Left cardiac atrium (tissue), 4 donors: ENCODE results near the gene EIF4E3. TPM values are rescaled to one million over a fixed set of nuclear protein-coding genes. Genes with fewer than 3 reads are reported as not detected.

ENCODE experiments used
- ATAC-seq, 2 donors: fragments of 200-7000 bp; cut with Tn5 transposase; one replicate each; pipeline ENCODE4 v1.9.1; 2020; ENCODE audit warnings: mild to moderate bottlenecking in 2 of 2, moderate library complexity in 2 of 2
- DNase-seq: peaks from one replicate; pipeline ENCODE4 v3.0.0-alpha.2; 2020
- intact Hi-C, 2 donors: fragments of 100-400 bp; cut with DNase I; formaldehyde crosslinking; loops; one replicate each; pipeline versions ENCODE4 v1.14.1 to v1.15.1; 2022 to 2023
- total RNA-seq, 2 donors: library from RNA; stranded (reverse); fragmentation: NEBNext Ultra II Directional; extraction: Animal tissue kit (Norgen Biotek cat#: 25700); gene quantifications; one replicate each; pipeline ENCODE4 v1.2.1, GENCODE V29; 2021
- donor health status: DM: no; HTN: yes; CAD: no.
- donor health status: DM: no; HTN: yes; CAD: no; lungs with severe emphysema.
- donor health status: DM: yes; HTN: yes; CAD: no.
- donor health status: Dilated cardiomyopathy.

EIF4E3 gene
- total RNA-seq, 2 donors from 2014 or later = 40.0 to 45.8 TPM

DNA sequence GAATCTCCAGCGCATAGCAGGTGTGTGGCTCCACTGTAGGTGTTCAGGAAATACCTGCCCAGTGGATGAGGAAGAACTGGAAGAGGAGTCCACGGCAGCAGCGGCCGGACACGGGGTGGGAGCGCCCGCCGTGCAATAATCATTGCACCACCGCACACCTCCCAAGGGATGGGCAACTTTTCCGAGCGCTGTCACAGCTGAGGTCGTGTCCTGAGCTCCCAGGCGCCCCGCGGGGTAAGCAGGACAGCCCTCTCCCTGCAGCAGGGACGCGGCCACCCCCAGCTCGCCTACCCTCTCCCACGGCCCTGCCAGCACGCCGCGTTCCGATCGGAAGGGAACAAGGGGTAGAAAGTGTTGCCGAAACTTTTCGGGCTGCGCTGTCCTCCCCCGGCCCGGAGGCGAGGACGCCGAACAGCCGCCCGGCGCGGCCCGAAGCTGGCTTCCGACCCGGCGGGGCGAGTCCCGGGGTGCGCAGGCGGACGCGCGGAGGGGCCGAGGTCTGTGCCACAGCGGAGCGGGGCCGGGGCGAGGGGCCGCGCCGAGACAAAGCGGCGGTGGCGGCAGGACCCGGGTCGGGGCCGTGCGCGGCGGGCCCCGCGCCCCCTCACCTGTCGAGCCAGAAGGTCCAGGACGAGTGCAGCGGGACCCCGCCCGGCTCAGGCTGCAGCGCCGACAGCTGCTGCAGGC is 475 bp downstream of the EIF4E3 start:
- peak; percentile 54 for DNase-seq

DNA sequence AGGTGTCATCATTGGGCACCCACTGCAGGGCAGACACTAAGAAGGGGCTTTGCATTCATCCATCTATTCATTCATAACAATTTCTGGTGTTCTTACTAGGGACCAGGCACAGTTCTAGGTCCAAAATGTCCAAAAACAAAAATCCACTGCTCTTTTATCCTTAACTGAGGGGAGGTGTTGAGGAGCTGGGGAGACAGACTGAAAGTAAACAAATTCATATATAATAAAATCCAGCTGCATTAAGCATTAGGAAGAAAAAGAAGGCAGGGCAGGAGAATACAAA is 1.1 kb downstream of the EIF4E3 start:
- ATAC-seq = no peak
- intact Hi-C loops = no loop called here
- no peak for DNase-seq

More for the DNA sequence above, 475 bp downstream of the EIF4E3 start:
- peak; percentile 65 to 70 for ATAC-seq
- intact Hi-C loops = no loop called here

DNA sequence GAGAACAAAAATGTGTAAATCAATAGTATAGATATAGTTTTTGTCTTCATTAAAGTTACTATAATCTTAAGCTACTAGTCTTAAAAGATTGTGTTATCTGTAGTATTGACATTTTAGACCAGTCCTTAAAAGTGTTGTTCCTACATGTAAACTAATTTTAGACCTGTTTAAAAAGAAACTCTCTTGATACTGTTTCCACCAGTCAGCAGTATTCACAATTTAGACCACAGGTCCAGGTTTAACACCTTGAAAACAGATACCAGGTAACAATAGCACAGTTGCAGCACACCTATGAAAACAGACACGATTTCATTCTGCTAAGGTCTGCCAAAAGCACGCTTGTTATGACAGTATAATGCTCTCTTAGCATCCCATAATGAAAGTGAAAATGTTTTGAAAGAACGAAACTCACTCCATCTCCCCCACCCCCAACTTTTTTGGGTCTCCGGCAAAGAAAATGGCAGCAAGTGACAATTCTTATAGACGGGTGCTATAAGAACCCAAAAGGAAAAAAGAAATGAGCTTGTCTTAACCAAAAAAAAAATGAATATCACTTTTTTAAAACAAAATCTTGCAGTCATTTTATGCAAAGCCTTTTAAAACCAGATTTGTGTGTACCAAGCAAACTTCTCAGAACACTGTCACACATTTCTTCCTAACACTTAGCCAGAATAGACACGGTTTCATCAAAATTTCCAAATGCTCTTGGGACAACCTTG is 1.6 kb downstream of the EIF4E3 start:
- no peak for ATAC-seq
- no peak for DNase-seq
- intact Hi-C loops = no loop called here

DNA sequence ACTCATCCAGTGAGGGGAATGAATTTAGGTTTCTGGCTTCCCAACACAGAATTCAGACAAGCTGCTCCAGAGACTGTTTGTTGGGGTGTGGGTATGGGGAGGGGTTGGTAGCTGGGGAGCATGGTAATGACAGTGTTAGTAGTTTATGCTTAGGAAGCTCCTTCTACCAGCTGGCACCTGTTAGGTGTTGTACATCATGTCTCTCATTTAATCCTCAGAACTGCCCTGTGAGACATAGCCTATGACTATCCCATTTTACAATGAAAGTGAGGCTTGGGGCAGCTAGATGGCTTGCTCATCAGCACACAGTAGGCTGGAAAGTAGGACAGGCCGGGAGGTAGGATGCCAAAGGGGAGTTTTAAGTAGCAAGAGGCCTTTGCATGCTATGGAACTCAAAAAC is 2.5 kb downstream of the EIF4E3 start:
- ATAC-seq (no peak), DNase-seq (no peak)
- intact Hi-C loops = no loop called here

DNA sequence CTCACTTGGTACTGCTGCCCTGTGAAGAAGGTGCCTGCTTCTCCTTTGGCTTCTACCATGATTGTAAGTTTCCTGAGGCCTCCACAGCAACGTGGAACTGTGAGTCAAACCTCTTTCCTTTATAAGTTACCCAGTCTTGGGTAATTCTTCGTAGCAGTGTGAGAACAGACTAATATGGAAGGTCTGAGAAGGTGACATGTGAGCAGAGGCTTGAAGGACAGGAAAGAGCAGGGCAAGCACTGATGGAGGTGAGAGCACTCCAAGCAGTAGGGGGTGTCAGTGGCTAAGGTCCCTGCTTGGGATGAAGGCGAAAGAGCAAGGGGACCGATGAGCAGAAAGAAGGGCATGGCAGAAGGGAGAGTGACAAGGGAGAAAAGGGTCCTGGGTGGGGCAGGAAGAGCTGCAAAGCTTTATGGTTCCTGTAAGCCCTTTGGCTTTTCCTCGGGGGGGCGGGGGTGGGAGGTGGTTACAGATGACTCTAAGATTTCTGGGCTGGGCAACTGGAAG is 3.5 kb downstream of the EIF4E3 start:
- intact Hi-C loops = no loop called here
- DNase-seq (no peak), ATAC-seq (no peak)

DNA sequence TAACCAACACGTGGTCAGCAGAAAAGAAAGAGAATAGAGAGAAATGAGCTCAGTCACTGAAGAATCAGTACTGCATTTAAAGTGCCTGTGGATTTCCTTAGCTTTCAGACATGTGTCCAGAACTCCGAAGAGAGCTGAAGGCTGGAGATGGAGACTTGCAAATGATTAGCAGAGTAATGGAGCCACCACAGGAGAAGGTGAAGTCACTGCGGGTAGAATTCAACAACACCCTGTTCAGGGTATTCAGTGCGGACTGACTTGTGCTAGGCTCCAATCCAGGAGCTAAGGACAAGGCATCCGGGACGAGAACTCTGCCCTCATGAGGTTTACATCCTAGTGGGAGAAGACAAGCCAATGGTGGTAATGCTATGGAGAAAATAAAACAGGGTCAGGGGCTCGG is 4.2 kb downstream of the EIF4E3 start:
- ATAC-seq (no peak), DNase-seq (no peak)
- intact Hi-C loops = no loop called here

DNA sequence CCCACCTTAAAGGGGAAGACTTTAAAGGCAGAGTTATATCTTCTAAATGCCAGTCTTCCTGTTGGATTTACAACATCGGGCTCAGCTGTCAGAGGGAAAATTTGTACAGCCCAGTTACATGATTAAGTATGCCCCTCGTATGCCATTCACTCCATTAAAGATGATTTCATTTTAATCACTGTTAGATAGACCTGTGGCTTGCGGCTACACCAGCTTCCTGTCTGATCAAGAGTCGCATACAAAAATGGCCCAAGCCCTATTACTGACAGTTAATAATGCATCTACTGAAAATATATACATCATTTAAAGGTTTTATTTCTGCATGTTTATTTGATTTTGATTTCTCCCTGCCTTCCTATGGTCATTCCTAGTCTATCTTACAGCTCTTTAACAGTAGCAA is 7.1 kb downstream of the EIF4E3 start:
- no peak for DNase-seq
- no peak for ATAC-seq
- intact Hi-C loops = loop anchor here in 1 of 2 donors (10.0 kb wide), 2 partner anchors 1107 to 1367 kb away; no protein-coding TSS in a partner anchor

DNA sequence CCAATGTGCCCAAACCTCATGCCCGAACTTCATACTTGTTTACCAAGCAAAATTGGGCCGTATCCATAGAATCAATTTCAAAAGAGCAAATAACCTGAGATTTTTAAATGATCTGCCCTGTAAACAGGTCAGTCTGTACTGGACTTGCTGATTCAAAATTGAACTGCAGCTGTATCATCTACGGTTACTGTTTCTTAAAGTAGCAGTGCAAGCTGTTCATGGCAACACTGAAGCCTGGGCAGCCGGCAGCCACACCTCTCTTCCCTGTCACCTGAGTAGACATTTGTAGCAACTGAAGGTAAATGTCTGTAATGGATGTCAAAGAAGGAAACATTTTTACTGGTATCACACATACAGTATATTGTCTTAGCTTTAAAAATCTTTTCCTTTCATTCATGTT is 10.6 kb downstream of the EIF4E3 start:
- intact Hi-C loops = loop anchor here in 1 of 2 donors (10.0 kb wide), 2 partner anchors 1110 to 1370 kb away; no protein-coding TSS in a partner anchor
- DNase-seq (no peak), ATAC-seq (no peak)

DNA sequence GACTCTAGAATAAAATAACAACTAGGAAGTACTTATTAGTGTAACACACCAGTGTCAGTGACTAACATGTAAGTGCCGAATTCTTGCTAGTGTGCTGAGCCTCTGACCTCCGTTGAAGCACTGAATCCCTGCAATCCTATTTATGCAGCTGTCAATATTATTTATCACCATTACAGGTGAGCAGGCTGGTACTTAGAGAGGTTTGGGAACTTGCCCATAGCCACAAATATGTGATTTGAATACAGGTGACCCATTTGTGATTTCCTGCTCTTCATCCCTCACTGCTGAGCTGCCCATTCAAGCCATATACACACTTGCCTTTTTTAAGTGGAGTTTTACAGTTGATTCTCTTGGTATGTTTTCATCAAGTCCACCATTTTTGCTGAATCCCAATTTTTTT is 12.2 kb downstream of the EIF4E3 start:
- intact Hi-C loops = loop anchor here in 1 of 2 donors (10.0 kb wide), 2 partner anchors 1112 to 1372 kb away; no protein-coding TSS in a partner anchor
- no peak for ATAC-seq
- DNase-seq = no peak

DNA sequence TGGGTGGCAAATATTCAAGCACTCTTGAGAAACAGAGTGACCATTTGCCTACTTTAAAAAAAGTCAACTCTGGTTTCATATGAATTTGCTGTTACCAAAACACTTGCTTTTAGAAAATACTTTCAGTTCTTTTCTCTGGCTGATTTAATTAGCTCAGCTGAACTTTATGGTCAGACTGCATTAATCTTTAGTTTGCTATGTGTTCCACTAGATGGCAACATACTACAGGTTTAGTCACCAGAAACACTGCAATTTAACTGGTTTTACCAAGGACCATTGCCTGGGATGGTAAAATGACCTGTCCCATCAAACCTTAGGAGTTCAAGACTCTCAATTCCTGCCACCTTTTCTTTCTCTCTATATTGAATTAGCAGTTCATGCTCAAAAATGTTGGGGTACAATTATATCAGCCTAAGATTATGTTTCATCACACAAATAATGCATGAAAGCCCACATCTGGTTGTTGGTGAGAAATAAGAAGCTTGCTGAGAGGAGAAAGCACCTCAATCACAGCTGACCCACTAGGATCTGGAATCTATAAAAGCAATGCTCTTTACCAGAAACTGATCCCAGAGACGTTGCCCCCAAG is 14.2 kb downstream of the EIF4E3 start:
- ATAC-seq (peak in 1 of 2 donors; percentile 68), DNase-seq (no peak)
- intact Hi-C loops = loop anchor here in 1 of 2 donors (10.0 kb wide), 2 partner anchors 1114 to 1374 kb away; no protein-coding TSS in a partner anchor

DNA sequence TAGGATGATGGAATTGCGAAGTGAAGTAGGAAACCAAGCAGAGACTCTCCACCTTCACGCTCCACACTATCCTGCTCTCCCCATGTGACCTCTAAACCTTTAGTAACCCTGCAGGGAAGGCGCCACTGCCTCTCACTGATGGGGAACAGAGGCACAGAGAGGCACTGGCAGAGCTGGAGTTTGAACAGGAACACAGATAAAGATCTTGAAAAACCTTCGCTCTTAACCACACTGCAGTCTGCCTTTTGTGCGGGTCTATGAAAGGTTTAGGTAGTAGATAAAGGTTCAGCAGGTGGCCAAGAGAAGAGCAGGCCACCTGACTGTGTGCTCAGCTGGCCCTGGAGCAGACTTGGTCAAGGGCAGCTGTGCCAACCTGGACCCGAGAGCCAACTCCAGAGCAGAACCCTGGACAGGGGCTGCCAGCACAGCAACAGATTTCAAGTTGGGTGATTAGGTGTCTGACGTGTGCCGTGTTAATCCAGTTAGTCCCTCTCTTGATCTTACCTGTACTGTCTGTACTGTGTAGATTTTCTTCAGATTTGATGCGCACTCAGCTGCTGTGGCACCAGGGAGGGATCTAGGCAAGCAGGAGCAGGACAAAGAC is 15.2 kb downstream of the EIF4E3 start:
- intact Hi-C loops = loop anchor here in 1 of 2 donors (10.0 kb wide), 2 partner anchors 1115 to 1375 kb away; no protein-coding TSS in a partner anchor
- no peak for ATAC-seq
- DNase-seq = no peak

DNA sequence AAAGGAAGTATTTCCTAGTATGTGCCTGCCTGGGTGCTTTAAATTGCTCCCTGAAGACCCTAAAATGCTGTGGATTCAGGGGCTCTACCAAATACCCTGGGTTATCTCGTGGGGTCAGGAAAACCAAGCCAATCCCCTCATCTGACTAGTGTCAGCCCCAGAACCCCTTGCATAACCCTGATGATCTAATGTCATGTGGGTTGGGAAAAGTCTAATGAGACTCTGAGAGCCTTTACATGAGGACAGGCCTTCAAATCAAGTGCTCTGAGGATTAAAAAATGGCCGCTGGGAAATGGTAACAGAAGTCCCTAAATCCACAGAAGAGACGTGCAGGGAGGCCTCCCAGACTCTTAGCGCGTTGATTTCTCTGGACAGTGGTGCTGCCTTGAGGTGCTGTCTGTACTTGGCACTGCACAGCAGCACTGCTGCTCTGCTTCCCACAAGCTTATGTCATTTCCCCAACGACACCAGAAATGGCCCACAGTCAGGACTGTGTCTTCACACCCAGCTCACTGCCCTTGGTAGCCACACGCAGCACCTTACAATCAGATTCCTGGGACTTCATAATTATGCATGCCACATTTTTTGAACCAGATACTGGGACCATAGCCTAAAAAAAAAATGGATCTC is 16.6 kb downstream of the EIF4E3 start:
- intact Hi-C loops = no loop called here
- no peak for DNase-seq
- ATAC-seq = peak; percentile 68

DNA sequence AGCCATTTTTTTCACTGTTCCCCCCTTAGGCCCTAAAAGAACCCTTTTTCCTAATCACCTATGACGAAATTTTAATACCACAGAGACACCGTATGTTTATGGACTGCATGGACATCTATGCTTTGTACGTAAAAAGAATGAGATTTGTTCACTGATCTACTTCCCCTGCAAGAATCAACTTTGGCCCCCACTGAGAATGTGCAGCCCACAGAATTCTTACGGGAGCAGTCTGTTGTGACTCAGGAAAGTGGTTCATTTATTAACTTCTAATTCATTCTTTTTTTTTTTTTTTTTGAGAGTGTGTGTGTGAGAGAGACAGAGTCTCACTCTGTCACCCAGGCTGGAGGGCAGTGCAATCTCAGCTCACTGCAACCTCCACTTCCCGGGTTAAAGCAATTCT is 17.6 kb downstream of the EIF4E3 start:
- no peak for DNase-seq
- intact Hi-C loops = no loop called here
- no peak for ATAC-seq

DNA sequence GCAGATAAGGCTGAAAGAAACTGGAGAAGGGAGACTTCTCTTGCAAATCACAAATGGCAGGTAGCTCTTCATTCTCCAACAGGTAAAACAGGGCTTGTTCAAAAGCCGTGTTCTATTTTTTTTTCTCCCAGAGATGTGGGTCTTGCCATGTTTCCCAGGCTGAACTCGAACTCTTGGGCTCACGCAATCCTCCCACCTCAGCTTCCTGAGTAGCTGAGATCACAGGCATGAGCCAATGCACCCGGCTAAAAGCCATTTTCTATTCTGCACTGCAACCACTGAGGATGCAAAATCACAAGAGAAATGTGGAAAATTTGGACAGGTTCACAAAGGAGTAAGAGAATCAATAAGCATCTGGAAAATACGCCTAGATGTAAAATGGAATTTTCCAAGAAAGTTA is 19.5 kb downstream of the EIF4E3 start:
- DNase-seq (no peak), ATAC-seq (no peak)
- intact Hi-C loops = no loop called here

DNA sequence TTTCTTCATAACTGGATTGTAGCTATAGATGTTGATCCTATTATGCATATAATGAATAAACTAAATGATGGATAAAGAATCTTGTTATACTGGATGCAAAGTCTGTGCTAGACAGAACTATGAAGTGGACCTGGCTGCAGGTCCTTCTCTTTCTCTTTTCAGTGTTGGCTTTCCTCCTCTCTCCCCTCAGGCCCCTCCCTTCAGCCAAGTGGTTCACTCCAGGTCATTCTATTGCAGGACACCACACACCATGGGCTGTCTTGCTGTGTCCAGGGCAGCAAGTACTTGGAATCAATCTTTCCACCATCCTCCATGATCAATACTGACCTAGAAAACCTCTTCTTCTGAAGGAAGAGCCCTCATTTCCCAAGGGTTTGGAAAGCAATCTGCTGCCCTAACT is 20.3 kb downstream of the EIF4E3 start:
- intact Hi-C loops = no loop called here
- ATAC-seq (peak; percentile 31 to 32), DNase-seq (no peak)

DNA sequence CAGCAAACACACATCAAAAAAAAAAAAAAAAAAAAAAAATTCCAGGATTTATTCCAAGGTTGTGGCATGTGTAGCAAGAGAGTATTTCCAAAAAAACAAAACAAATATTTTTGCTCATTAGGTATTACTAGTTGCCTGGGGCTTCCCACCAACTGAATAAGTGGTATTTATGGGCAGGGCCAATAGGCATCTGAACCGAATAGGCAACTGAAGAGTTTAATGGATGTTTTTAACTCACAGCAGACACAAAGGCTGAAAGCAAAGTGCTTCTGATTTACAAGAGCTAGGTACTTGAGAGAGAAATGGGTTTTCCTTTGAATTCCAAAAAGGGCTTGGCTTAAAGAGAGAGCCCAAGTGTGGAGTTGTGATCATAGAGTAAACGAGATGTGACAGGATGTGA is 21.4 kb downstream of the EIF4E3 start:
- DNase-seq (no peak), ATAC-seq (peak in 1 of 2 donors; percentile 55)
- intact Hi-C loops = no loop called here

DNA sequence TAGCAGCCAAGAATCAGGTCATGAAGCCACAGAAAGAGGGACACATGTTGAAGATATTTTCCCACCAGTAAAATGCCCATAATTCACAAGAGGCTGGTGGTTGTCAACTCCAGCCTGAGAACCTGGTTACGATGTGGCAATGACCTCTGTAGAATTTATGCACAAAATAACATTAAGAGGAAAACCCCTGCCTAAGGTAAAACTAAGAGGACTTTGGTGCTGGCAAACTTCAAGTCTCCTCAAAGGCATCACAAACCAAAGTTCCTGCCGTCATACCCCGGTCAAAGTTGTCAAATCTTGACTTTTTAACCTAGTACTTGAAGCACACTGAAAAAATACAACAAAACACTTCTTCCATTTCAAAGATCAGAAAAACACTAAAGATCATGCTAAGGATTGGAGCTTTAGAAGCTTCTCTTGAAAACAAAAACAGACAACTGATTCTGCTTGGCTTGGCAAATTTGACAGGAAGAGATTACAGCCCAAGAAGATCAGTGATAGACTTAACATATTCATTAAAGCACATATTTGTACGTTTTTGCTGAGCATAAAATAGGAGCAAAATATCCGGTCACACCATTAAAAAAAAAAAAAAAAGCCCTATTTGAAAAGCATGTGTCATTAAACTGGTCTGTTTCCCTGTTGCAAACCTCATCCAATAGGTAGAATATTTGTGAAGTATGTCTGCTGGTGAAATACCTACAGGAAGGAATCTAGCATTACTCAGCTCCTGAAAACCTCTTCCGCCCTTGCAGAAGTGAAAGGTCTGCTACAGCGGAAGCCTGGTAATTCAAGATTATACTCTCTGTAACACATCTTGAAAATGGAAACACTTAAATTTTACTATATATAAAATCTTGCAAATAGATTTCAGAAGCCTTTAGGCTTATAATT is 22.8 kb downstream of the EIF4E3 start:
- ATAC-seq = peak in 1 of 2 donors; percentile 62
- no peak for DNase-seq
- intact Hi-C loops = no loop called here

DNA sequence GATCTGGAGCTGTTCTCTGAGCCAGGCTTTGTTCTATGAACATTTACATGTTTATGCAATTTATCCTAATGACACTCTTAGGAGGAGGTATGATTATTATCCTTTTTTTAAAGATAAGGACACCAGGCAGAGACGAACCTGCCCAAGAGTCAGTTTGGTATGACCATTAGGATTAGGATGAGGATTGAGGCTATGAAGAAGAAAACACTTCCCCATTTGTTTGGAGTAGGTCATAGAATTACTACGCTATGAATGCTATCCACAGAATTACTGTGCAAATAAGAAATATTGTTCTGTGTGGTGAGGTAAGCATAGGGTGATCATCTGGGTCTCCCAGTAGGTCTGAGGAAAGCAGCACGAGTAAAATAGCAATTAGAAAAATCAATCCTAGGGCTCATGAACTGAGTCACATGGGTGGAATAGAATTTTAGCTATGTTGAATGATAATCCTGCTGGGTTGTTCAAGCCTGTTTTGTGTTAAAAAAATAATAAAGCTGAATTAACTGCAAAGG is 23.9 kb downstream of the EIF4E3 start:
- no peak for ATAC-seq
- DNase-seq = no peak
- intact Hi-C loops = no loop called here
